ENCODE measurements around the gene TMEM167A.

GRCh38 chr5:83003791-83004190, 73.4 kb downstream of the TMEM167A start:
- TF ChIP-seq POLR2AphosphoS5 (IDR thresholded peaks at IDR 0.05) = no peak
- TF ChIP-seq, protein P1, sequence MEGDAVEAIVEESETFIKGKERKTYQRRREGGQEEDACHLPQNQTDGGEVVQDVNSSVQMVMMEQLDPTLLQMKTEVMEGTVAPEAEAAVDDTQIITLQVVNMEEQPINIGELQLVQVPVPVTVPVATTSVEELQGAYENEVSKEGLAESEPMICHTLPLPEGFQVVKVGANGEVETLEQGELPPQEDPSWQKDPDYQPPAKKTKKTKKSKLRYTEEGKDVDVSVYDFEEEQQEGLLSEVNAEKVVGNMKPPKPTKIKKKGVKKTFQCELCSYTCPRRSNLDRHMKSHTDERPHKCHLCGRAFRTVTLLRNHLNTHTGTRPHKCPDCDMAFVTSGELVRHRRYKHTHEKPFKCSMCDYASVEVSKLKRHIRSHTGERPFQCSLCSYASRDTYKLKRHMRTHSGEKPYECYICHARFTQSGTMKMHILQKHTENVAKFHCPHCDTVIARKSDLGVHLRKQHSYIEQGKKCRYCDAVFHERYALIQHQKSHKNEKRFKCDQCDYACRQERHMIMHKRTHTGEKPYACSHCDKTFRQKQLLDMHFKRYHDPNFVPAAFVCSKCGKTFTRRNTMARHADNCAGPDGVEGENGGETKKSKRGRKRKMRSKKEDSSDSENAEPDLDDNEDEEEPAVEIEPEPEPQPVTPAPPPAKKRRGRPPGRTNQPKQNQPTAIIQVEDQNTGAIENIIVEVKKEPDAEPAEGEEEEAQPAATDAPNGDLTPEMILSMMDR (IDR thresholded peaks at IDR 0.05) = no peak
